Activated T-helper 1 cell treated with anti-CD3 and anti-CD28 coated beads, Interleukin-2, amount 50 U/mL, for 16 hours (primary cell): ENCODE results near the gene FAM184B.

ENCODE experiments used
- DNase-seq, 2 donors: peaks; one replicate each; pipeline ENCODE4 v3.0.0-alpha.2; 2020; ENCODE audit warnings: low read depth in 1 of 2, low spot score in 1 of 2

FAM184B gene

DNA sequence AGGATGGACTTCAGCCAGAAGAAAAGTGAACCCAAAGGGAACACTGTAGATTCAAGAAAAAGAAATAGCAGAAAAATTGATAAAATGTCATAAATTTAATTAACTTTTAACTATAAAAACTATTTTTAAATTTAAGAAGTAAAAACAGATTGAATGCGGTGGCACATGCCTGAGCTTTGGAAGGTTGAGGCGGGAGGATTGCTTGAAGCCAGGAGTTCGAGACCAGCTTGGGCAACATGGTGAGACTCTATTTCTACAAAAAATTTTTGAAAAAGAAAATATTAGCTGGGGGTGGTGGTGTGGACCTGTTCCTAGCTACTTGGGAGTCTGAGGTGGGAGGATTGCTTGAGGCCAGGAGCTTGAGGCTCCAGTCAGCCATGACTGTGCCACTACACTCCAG, 3.0 kb downstream of the FAM184B start:
- DNase-seq = no peak

DNA sequence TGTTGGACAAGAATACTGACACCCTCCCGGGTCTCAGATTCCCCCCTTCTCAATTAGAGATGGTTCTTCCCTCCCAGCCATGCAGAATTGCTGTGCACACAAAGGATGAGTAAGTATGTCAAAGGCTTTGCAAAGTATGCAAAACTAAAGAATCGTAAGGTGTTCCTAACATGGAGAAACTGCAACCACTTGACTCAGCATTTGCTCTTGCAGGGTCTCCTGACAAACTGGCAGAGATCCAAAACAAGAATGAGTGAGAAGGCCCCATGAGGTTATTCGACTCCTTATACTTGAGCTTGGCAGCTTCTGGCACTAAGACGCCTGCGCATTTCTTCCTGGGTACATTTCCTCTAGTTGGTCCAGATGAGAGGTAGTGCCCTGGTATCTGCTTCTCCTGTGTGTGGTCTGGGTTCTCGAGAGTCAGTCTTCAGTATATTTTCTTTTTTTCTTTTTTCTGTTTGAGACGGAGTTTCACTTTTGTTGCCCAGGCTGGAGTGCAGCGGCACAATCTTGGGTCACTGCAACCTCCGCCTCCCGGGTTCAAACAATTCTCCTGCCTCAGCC, 8.2 kb downstream of the FAM184B start:
- DNase-seq = no peak

DNA sequence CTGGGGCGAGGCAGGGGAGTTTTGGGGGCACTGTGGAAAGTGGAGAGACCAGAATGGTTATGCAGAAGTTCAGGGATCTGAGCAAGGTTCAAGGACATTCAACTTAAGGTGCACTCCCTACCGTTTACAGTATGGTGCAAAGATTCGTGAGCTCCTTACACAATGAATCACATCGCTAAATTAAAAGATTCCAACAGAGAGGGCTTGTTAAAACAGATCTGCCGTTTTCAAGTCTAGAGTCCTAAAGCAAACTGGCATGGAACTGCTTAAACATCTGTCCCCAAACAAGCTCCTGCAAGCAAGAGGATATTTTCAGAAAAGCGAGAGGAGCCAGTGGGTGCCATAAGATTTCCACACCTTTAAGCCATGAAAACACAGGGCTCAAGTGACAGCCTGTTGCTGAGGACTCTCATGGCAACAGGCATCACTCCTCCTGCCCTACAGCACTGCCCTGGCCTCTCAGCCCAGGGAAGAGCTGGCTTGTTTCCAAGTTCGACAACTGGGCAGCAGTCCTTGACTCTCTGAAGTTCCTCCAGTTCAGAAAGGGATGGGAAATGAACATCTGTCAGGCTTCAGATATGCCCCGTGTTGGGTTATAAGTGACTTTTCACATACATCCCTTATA, 10.0 kb downstream of the FAM184B start:
- no peak for DNase-seq

DNA sequence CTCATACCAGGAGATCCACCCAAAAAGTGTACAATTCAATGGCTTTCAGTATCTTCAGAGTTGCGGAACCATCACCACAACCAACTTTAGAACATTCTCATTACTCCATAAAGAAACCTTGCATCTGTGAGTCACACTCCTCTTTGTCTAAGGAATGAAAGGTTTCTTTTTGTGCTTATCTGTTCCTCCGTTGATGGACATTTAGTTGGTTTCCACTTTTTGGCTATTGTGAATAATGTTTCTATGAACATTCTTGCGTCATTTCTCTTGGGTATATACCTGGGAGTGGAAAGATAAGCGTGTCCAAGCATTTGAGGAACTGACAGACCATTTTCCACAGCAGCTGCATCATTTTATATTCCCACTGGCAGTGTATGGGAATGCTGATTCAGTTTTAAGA, 10.6 kb downstream of the FAM184B start:
- no peak for DNase-seq

DNA sequence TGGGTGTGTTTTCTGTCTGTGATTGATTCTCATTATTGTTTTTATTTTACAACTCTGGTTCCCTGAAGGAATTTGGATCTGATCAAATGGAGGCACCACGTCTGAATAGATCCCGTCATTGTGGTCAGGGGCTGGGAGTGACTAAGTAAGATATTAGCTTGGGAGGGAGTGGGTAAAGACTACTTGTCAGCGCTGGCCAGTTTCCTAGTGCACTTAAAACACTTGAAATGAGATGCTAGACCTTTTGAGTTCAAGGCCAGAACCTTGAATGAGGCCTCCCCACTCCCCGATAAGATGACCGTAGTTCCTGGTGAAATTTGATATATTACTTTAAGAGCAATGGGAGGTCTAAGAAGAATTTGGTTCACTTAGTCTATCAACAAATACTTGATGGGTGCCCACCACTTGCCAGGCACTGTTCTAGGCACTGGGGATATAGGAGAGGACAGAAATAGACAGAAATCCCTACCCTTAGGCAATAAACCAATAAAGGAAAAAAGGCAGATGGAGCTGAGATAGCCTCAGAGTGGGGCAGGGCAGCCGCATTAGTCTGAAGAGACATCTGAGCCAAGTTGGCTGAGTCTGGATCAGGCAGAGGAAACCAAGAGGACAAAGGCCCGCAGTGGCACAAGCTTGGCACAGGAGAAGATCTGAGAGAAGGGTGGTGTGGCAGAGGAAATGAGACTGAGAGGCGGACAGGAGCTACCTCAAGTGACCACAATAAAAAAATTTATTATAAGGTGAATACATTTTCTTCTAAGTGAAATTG, 11.8 kb downstream of the FAM184B start:
- no peak for DNase-seq

DNA sequence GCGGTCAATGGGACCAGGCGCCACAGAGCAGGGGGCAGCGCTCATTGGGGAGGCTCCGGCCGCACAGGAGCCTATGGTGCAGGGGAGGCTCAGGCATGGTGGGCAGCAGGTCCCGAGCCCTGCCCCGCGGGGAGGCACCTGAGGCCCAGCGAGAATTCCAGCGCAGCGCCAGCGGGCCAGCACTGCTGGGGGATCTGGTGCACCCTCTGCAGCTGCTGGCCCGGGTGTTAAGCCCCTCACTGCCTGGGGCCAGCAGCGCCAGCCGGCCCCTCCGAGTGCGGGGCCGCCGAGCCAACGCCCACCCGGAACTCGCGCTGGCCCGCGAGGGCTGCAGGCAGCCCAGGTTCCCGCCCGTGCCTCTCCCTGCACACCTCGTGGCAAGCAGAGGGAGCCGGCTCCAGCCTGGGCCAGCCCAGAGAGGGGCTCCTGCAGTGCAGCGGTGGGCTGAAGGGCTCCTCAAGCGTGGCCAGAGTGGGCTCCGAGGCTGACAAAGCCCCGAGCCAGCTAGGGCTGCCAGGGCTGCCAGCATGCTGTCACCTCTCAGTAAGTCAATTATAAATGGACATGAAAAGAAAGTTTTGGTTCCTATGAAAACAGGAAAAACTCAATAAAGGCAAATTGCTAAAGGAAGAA, 14.5 kb downstream of the FAM184B start:
- DNase-seq = no peak

DNA sequence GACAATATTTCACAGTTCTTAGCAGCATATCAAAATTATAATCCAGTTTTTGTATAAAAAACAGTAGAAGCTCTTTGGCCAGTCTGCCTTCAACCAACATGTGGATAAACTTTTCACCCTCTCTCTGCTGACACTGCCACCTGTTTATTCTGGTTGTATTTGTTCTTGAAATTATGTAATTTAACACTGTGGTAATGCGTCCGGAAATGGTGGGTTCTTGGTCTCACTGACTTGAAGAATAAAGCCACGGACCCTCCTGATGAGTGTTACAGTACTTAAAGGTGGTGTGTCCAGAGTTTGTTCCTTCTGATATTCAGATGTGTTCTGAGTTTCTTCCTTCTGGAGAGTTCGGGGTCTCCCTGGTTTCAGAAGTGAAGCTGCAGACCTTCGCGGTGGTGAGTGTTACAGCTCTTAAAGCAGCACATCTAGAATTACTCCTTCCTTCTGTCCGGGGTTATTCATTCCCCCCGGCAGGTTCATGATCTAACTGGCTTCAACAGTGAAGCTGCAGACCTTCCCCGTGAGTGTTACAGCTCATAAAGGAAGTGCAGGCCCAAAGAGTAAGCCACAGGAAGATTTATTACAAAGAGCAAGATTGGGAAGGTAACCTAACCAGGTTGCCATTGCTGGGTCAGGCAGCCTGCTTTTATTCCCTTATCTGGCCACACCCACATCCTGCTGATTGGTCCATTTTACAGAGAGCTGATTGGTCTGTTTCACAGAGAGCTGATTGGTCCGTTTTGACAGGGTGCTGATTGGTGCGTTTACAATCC, 15.7 kb downstream of the FAM184B start:
- no peak for DNase-seq

DNA sequence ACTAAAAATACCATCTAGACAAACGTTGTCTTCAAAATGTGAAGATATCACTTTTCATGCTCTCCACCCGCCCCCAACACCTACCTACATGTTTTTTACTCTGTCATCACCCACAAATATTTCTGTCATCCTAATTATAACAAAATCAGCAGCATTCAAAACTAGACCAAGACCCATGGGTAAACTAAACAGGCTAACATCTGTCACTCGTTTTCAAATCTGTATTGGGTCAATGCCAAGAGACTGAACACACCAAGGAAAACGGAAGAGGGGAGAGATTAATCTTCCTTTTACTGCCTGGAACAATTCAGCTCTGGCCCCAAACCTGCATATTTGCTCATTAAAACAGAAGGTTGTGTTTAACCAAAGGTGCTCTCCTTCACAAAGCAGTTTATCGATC, 17.5 kb downstream of the FAM184B start:
- no peak for DNase-seq

DNA sequence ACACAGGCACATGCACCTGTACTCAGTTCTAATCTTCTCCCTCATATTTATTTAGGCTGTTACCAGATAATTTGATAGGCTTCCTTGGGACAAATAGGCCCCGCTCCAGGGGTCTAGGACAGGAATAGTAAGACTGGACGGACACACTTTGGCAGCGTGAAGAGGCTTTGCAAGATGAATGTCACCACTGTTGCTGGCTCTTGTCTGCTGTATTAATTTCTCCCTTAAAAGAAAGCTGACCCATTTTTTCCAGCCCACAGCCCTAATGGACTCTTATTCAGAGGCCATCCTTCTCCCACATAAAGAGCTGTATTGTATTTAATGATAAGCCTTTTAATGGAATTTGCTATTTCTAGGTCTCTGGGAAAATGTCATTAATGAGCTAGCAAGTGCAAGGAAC, 18.0 kb downstream of the FAM184B start:
- no peak for DNase-seq

DNA sequence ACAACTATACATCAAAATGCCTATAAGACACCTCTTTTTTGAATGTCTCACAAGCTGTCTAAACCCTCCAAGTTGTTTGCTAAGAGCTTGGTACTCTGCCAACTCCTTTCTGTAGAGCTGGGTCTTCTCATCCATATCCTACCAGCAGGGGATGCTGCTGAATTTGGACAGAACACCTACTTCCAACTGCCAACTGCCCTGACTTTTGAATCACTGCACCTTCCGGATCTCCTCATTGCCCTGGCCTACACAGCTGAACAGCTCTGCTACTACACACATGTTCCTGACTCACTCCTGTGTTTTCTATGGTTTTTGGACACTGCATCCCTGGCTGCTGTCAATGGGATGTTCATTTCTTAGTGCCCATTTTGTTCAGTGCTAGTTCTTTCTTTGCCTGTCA, 18.7 kb downstream of the FAM184B start:
- no peak for DNase-seq

DNA sequence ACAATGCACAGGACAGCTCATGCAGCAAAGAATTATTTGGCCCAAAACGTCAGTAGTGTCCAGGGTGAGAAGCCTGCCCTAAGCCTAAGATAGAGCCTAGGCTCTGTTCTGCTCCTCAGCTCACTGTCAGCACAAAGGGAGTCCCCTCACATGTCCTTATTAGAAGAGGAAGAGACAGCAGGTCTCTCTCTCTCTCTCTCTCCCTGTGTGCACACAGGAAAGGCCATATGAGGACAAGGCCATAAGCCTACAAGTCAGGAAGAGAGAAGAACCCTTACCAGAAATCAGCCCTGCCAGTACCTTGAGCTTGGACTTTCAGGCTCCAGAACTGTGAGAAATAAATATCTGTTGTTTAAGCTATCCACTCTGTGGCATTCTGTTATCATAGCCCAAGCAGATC, 20.4 kb downstream of the FAM184B start:
- no peak for DNase-seq

DNA sequence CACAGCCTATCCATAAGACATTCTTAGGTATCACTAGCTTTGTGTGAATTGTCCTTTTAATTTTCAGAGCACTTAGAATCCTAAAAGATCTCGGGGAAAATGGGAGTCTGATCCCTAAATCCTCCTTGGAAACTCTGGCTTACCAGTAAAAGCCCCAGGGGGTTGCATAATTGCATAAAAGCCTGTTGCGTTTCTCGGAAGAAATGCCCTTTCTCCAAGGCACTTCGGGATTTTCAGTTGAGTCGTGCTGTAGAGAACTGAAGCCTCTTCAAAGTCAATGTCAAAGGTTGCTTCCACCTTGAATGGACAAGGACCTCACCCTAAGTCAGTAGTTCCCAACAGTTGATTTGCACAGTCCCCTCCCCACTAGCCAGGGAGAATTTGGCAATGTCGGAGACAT, 20.8 kb downstream of the FAM184B start:
- no peak for DNase-seq

DNA sequence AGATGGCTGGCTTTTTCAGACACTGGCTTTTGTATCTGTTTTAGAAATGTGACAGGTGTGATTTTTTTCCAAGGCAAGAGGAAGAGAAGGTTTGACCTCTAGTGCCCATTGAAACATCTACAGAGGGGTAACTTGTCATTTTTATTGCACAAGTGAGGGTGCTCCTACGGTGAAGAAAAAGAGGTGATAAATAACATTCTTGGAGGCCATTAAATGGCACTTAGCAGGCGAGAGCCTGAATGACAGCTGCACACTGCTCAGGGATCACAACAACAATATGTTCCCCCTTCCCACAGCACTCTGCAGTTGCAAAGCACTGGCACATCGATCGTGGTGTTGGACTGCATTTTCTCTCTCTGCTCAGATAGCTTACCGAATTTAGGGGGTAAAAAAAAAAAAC, 22.9 kb downstream of the FAM184B start:
- DNase-seq = no peak

DNA sequence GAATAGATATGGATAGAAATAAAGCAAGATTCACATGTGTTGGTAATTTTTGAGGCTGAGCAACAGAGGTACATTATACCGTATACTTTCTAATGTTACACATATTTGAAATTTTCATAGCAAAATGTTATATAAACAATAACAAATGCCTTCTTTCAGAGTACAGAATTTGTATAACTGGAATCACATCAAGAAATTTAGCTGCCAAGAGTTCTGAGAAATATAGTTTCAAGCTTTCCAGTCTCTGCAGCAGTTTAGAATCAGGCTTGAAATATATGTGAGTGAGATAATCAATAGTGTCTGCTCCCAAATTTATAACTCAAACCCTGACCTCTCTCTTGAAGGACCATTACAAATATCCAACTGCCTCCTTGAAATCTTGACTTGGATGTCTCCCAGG, 23.8 kb downstream of the FAM184B start:
- DNase-seq = no peak

DNA sequence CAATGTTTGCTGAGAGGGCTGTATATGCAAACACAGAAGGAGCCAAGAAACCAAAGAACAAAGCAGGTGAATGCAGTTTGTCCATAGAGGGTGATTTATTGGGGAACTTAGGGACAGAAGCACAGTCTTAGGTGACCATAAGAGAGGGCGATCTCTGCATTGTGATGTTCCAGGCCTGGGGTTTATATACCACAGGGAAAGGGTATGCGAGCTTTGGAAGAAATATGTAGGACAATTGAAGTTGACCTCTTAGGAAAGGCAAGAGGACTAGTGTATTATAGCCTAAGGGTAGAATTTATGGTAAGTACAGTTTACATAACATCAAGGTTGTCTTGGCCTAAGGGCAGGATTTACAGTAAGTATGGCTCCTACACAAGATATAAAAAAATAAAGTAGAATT, 27.8 kb downstream of the FAM184B start:
- DNase-seq = no peak

DNA sequence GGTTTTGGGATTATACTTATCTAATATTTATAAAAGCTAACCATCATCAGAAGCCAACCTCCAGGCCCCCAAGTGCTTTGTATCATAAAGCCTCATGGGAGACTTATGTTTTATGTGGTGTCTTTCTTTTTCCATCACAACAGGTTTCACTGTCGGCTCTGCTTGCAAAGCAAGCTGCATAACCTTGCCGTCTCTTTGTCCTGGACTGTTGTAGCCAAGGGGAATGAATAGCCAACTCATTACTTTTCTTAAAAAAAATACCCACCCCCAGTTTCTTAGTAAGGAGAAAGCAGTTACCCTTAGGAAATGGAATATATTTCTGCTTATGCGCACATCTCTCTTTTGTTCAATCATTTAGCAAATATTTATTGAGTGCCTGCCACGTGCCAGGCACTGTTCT, 40.7 kb downstream of the FAM184B start:
- no peak for DNase-seq

DNA sequence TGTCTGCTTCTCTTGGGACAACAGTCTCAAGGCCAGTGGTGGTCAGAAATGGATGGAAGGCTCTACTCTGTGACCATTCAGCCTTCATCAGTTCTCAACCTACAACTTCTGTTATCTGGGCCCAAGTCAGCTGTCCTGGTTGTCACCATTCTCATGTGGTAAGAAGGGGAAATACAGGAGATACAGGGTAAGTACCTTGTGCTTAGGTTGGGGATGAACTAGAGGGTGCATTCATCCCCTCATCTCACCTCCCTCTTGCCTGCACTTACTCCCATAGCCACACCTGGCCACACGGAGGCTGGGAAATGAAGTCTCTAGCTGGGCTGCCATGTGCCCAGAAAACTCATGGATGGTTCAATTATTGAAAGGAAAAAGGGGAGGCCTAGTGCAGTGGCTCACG, 44.9 kb downstream of the FAM184B start:
- no peak for DNase-seq

DNA sequence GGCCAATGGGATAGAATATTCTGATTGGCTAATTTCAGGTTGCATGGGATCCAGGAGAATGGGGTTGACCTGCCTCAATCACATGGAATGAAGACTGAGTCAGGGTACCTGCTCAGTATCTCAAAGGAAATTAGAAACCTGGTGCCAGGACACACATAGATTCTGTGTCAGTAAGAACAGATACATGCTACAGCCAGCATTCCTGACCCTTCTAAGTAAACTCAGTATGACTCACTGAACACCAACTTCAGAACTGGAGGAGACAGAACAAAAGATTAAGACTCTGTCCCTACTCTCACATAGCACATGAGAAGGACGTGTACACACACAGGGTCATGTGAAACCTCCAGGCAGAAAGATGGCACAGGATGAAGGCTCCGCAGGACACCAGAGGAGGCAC, 54.5 kb downstream of the FAM184B start:
- DNase-seq = no peak

DNA sequence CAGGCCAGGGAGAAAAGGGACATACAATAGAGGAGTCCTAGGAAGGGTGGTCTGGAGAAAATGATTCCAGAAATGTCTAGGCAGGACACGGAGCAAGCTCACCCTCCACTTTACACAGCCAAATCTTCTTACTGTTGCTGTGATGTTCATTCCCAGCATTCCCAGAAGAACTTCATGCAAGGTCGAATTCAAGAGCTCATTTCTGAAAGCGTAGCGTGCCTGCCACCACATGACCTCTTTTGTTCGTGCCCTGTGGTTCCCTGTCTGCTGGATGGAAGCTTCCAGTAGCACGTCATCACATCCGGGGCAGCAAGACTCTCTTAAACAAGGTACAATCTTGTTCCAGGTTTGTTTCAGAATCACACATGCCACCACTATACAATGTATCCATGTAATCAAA, 57.8 kb downstream of the FAM184B start:
- DNase-seq = no peak

DNA sequence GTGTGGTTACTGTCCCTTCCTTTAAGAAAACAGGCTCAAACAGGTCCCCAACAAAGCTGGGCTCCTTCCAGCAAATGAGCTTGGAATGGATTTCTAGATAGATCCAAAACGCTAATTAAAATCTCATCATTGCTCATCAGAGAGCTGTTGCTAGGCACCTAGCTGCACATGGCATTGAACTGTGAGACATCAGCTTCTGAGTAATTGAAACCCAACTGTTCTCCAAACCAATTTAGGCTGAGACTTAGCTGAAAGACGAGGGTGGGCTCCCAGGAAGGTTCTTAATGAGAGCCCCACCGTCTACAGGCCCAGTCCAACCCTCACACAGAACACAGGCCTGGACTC, 59.1 kb downstream of the FAM184B start:
- DNase-seq = no peak

DNA sequence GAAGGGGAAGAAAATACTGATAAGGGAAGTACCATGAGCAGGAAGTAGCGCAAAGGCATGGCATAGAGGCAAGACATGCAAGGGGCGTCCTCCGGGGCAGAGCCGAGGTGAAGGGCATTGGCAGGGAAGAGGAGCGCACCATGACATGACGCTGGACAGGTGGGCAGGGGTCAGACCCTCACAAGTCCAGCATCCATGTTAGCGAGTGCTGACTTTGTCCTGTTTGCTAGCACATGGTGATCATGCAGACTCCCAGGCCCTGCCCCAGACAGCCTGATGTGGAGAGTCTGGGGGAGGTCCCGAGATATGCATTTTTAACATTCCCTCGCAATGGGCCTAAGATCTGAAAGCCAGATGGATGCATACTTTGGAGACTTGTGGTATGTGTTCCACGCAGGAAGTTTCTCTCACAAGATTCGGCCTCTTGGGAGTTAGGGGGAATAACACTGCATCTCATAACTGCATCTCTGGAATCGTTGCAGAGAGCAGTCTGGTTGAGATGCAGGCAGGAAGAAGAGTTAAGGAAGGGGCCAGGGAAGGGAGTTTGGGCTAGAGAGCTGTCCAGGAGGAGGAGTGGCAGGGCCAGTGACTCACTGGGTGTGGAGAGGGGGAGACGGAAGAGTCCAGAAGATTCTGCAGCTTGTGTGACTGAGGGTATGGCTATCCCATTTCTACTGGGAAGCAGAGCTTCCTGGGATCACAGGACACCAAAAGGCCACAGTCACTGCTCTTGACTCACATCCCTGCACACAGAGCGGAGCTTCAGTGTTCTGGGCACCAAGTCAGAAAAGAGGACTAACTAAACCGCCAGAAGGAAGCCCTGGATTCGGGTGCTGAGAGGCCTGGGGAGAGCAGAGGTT, 59.7 kb downstream of the FAM184B start:
- DNase-seq = no peak
